HUES64 (cell line): ENCODE results near the gene TMCC2.

Experiments used
- H3K27ac ChIP-seq: 2 replicates; pipeline ENCODE4 v1.7.0; 2013; ENCODE audit warnings: low read depth, low read length, inconsistent platforms
- H3K27me3 ChIP-seq: 2 replicates; pipeline ENCODE4 v1.6.1; 2013; ENCODE audit warnings: mild to moderate bottlenecking, low read length; ENCODE audit not compliant: insufficient read depth
- H3K36me3 ChIP-seq: 2 replicates; pipeline ENCODE4 v1.6.1; 2013; ENCODE audit warnings: mild to moderate bottlenecking, low read length; ENCODE audit not compliant: insufficient read depth
- H3K4me1 ChIP-seq: 2 replicates; pipeline ENCODE4 v1.6.1; 2013; ENCODE audit warnings: mild to moderate bottlenecking, low read length, moderate library complexity; ENCODE audit not compliant: insufficient read depth
- H3K4me3 ChIP-seq: 2 replicates; pipeline ENCODE4 v1.5.1; 2013; ENCODE audit warnings: mild to moderate bottlenecking, low read length, moderate library complexity
- H3K9ac ChIP-seq: 2 replicates; pipeline ENCODE4 v1.6.1; 2013; ENCODE audit warnings: mild to moderate bottlenecking, low read depth, low read length
- H3K9me3 ChIP-seq: 2 replicates; pipeline ENCODE4 v1.6.1; 2013; ENCODE audit warnings: low read depth, low read length; ENCODE audit not compliant: insufficient read depth
- WGBS: fragments of 150-250, 120-280 bp; methylation state at CpG from one replicate; pipeline ENCODE4 v1.1.7; 2013; ENCODE audit warnings: missing lambda C conversion rate; 5-methylcytosine and 5-hydroxymethylcytosine counted together

Gene TMCC2

DNA sequence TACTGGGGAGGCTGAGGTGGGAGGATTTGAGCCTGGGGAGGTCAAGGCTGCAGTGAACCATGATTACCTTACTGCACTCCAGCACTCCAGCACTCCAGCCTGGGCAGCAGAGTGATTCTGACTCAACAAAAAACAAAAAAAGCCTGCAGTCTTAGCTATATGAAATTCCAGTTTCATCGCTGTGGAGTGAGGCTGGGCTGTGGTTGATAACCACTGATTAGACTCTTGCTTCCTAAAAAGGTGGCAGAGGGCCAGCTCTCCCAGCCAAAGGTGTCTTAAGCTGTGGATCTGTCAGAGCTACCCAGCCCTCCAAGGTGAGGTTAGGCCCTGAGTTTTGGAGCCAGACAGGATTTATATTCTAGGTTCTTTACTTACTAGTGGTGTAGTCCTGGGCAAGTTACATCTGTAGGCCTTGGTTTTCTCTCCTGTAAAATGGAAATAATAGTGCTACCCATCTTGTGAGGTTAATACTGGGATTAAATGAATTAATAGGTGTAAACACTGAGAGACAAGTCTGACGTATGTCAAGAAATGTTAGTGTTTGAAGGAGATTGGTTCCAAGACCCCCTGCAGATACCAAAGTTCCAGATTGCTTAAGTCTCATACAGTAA is 35.9 kb downstream of the TMCC2 start:
- no peaks in the 10 kb centered on the region for H3K36me3 ChIP-seq
- no peaks in the 10 kb centered on the region for H3K27me3 ChIP-seq
- H3K4me1 ChIP-seq = peaks cover 30% of the 10 kb centered on the region
- H3K27ac ChIP-seq = no peak overlapping the region
- no peak overlapping the region for H3K9ac ChIP-seq
- H3K9me3 ChIP-seq = no peaks in the 10 kb centered on the region
- no peak overlapping the region for H3K4me3 ChIP-seq
- WGBS = 93% methylated on average over 2 of the region's 2 CpGs

DNA sequence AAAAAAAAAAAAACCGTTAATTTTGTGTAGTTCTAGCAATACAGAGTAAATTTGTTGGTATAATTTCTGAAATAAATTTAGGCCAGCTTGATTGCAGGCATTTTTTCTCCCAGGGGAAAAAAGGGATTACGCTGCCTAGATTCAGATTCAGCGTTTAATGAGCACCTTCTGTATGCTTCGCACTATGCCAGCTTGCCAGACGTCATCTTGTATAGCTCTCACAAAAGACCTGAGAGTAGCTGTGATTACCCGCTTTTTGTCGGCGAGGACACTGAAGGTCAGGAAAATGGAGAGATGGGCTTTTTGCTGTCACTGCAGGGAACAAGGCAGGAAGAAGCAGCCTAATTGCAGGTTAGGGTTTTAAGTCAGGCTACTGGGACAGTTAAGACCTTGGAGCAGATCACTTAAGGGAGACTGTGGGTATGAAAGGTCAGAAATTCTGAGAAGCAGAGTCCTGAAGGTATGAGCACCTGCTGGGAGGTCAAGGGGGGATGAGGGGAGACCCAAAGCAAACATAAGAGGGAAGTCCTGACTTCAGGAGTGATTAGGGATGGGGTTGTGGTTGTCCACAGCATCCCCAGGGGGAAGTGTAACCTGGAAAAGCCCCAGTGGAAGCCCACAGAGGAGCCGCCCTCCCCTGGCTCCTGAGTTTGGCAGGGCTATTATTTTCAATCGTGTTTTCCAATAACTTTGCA is 39.0 kb downstream of the TMCC2 start:
- 89% methylated on average over 10 of the region's 10 CpGs for WGBS
- H3K4me3 ChIP-seq = no peak overlapping the region
- no peak overlapping the region for H3K27ac ChIP-seq
- 0 out of 2 replicates have a peak, but pooled peaks cover 8% of the 10 kb centered on the region for H3K36me3 ChIP-seq
- H3K9me3 ChIP-seq = no peaks in the 10 kb centered on the region
- H3K9ac ChIP-seq = no peak overlapping the region
- no peaks in the 10 kb centered on the region for H3K27me3 ChIP-seq
- peaks cover 20% of the 10 kb centered on the region for H3K4me1 ChIP-seq

DNA sequence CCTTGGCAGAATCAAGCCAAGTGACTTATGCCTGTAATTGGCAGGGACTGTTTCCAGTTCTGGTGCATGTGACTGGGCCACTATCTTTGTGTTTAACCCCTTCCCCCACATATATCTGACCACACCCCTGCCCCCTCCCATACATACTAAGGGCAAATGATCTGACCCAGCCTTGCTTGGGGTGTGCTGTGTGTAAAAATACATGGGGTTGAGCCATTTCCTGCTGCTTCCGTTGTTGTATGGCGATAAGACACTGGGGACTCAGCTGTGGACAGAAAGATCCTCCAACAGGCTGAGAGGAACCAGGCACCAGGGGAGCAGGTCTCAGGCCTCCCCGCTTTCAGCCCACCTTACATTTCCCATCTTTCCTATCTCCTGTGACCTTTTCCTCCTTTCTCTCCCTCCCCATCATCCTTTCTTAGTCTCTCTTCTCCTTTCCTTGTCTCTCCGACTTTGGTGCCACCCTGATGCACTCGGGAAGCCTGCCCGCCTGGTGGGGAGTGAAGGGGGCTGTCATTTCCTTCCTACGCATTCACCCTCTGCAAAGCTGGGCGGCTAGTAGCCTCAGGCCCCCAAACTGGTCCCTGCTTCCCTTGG is 39.7 kb downstream of the TMCC2 start:
- Histone ChIP-seq H3K4me1 (peaks cover 13% of the 10 kb centered on the region), H3K4me3 (no peak overlapping the region), H3K27me3 (no peaks in the 10 kb centered on the region), H3K36me3 (peaks cover 14% of the 10 kb centered on the region; the same call in 1 of the 2 replicates), H3K9me3 (no peaks in the 10 kb centered on the region), H3K27ac (no peak overlapping the region), H3K9ac (no peak overlapping the region)
- 95% methylated on average over 8 of the region's 8 CpGs for WGBS

DNA sequence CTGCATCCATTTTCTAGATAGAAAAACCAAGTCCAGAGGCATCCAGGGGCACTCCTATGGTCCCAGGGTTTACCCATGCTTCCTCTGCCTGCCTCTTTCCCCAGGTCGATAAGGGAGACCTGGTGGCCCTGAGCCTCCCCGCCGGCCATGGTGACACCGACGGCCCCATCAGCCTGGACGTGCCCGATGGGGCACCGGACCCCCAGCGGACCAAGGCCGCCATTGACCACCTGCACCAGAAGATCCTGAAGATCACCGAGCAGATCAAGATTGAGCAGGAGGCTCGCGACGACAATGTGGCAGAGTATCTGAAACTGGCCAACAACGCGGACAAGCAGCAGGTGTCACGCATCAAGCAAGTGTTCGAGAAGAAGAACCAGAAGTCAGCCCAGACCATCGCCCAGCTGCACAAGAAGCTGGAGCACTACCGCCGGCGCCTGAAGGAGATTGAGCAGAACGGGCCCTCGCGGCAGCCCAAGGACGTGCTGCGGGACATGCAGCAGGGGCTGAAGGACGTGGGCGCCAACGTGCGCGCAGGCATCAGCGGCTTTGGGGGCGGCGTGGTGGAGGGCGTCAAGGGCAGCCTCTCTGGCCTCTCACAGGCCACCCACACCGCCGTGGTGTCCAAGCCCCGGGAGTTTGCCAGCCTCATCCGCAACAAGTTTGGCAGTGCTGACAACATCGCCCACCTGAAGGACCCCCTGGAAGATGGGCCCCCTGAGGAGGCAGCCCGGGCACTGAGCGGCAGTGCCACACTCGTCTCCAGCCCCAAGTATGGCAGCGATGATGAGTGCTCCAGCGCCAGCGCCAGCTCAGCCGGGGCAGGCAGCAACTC is 41.3 kb downstream of the TMCC2 start:
- Histone ChIP-seq H3K4me3 (no peak overlapping the region), H3K27ac (no peak overlapping the region), H3K36me3 (peaks cover 14% of the 10 kb centered on the region; the same call in 1 of the 2 replicates), H3K27me3 (no peaks in the 10 kb centered on the region), H3K4me1 (peaks cover 14% of the 10 kb centered on the region; the same call in 1 of the 2 replicates), H3K9me3 (no peaks in the 10 kb centered on the region), H3K9ac (no peak overlapping the region)
- 96% methylated on average over 48 of the region's 48 CpGs for WGBS

DNA sequence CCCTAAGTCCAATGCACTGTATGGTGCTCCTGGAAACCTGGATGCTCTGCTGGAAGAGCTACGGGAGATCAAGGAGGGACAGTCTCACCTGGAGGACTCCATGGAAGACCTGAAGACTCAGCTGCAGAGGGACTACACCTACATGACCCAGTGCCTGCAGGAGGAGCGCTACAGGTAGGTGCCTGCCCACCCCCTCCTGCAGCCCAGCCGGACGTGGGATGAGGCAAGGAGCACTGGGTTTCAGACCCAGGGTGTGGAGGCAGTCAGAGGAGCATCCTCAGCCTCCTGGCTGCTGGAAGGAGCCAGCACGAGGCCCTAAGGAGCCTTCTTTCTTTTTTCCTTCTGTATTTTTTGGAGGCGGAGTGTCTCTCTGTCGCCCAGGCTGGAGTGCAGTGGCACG is 42.0 kb downstream of the TMCC2 start:
- Histone ChIP-seq H3K36me3 (peaks cover 14% of the 10 kb centered on the region; the same call in 1 of the 2 replicates), H3K27ac (no peak overlapping the region), H3K9me3 (no peaks in the 10 kb centered on the region), H3K4me1 (peaks cover 18% of the 10 kb centered on the region), H3K4me3 (no peak overlapping the region), H3K9ac (no peak overlapping the region), H3K27me3 (no peaks in the 10 kb centered on the region)
- 93% methylated on average over 8 of the region's 8 CpGs for WGBS

DNA sequence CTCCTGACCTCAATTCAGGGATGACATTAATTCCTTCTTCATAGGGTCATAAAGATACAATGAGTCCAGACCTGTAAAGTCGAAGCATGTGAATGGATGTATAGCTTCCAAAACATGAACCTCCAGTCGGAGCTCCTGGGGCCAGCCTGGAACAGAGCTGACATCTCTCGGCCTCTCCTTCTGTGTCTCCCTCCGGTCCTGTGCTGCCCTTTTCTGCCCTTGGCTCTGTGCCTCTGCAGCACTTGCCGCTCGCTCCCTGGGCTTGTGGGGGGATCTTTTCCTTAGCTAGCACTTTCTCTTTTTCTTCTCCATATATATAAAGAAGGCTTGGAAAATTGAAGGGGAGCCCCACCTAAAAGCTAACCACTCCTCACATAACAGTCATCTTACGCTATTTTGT is 42.5 kb downstream of the TMCC2 start:
- no peaks in the 10 kb centered on the region for H3K27me3 ChIP-seq
- no peak overlapping the region for H3K4me3 ChIP-seq
- WGBS = 92% methylated on average over 7 of the region's 7 CpGs
- peaks cover 18% of the 10 kb centered on the region for H3K4me1 ChIP-seq
- H3K36me3 ChIP-seq = peaks cover 14% of the 10 kb centered on the region; the same call in 1 of the 2 replicates
- H3K27ac ChIP-seq = no peak overlapping the region
- no peak overlapping the region for H3K9ac ChIP-seq
- no peaks in the 10 kb centered on the region for H3K9me3 ChIP-seq

DNA sequence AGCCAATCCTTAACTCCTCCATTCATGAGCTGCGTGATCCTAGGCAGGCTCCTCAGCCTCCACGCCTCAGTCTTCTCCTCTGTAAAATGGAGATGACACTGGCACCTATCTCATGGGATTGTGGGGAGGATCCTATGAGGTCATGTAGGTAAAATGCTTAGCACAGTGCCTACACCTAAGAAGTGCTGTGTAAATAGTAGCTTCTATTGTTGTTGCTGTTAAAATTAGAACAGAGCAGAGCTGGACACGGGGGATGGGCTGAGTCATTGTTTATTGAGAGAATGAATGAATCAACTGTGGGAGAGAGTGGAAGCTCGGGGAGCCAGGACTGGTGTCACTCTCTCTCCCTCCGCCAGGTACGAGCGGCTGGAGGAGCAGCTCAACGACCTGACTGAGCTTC is 43.0 kb downstream of the TMCC2 start:
- Histone ChIP-seq H3K4me1 (peaks cover 18% of the 10 kb centered on the region), H3K4me3 (no peak overlapping the region), H3K36me3 (peaks cover 14% of the 10 kb centered on the region; the same call in 1 of the 2 replicates), H3K27ac (no peak overlapping the region), H3K27me3 (no peaks in the 10 kb centered on the region), H3K9me3 (no peaks in the 10 kb centered on the region), H3K9ac (no peak overlapping the region)
- WGBS = 94% methylated on average over 8 of the region's 8 CpGs

DNA sequence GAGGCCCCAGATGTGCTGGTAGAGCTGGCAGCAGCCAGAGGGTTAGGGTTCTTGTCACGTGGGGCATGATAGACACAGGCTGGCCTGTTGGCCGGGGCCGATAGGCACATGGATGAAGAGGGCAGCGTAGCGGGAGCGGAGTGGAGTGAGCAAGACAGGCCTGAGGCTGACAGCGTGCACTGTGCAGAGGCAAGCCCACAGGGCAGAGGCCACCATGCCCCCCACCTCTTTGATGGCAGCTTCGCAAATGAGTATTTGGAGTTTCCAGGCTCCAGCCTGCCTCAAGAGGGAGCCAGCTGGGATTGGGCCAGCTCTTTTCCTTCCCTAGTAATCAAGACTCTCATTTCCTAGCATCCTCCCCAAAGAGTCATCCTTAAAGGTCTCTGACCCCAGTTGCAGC is 43.5 kb downstream of the TMCC2 start:
- H3K9ac ChIP-seq = no peak overlapping the region
- H3K36me3 ChIP-seq = peaks cover 14% of the 10 kb centered on the region; the same call in 1 of the 2 replicates
- peaks cover 18% of the 10 kb centered on the region for H3K4me1 ChIP-seq
- H3K9me3 ChIP-seq = no peaks in the 10 kb centered on the region
- 93% methylated on average over 8 of the region's 8 CpGs for WGBS
- H3K27ac ChIP-seq = no peak overlapping the region
- H3K27me3 ChIP-seq = no peaks in the 10 kb centered on the region
- no peak overlapping the region for H3K4me3 ChIP-seq

DNA sequence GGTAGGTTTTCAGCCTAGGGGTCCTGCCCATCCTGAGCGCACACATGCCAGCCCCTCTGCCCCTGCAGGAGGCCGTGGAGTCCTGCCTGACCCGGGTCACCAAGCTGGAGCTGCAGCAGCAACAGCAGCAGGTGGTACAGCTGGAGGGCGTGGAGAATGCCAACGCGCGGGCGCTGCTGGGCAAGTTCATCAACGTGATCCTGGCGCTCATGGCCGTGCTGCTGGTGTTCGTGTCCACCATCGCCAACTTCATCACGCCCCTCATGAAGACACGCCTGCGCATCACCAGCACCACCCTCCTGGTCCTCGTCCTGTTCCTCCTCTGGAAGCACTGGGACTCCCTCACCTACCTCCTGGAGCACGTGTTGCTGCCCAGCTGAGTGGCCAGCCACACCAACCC is 44.0 kb downstream of the TMCC2 start:
- Histone ChIP-seq H3K4me3 (no peak overlapping the region), H3K9ac (no peak overlapping the region), H3K27ac (no peak overlapping the region), H3K36me3 (peaks cover 14% of the 10 kb centered on the region; the same call in 1 of the 2 replicates), H3K4me1 (peaks cover 18% of the 10 kb centered on the region), H3K9me3 (no peaks in the 10 kb centered on the region), H3K27me3 (no peaks in the 10 kb centered on the region)
- WGBS = 96% methylated on average over 18 of the region's 18 CpGs

DNA sequence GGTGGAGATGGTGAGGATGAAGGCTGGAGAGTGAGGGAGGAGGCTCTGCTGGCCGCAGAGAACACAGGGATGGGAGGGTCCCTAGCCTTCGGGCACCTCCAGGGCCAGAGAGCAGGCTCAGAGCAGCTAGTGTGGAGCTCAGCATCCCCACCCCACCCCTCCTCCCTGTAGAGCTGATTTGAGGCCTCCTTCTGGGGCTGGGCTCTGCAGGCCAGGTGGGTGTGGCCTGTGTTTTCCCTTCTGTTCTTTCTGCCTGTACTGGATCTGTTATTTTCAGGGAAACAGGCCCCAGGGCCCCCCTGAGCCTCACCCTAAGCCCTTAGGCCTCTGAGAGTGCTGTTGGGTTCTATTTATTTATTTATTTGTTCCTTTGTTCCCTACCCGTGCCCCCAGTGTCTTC is 44.8 kb downstream of the TMCC2 start:
- Histone ChIP-seq H3K36me3 (peaks cover 14% of the 10 kb centered on the region; the same call in 1 of the 2 replicates), H3K9ac (peak overlapping the region; percentile 8; the same call in 1 of the 2 replicates), H3K27ac (no peak overlapping the region), H3K27me3 (no peaks in the 10 kb centered on the region), H3K4me3 (no peak overlapping the region), H3K9me3 (no peaks in the 10 kb centered on the region), H3K4me1 (peaks cover 15% of the 10 kb centered on the region; the same call in 1 of the 2 replicates)
- 70% methylated on average over 3 of the region's 3 CpGs for WGBS
